Keratinocyte (primary cell): ENCODE data around the gene CNTNAP2.

Source experiments
- CTCF ChIP-seq, 3 experiments: IDR thresholded peaks in 1 of 3; conservative IDR thresholded peaks in 1 of 3; optimal IDR thresholded peaks in 1 of 3; 2 replicates in 2 of 3; 3 replicates in 1 of 3; pipeline versions ENCODE3 to v1.5.1; 2011; ENCODE audit warnings: low read length in 3 of 3, mild to moderate bottlenecking in 3 of 3, moderate library complexity in 2 of 3, control low read depth in 1 of 3, inconsistent platforms in 1 of 3; ENCODE audit not compliant: insufficient read depth in 2 of 3; ENCODE audit errors: extremely low read depth in 1 of 3
- EZH2 ChIP-seq: IDR thresholded peaks from one replicate; pipeline ENCODE4 v1.6.1; 2012; ENCODE audit warnings: inconsistent platforms, mild to moderate bottlenecking, low read length, moderate library complexity

- TF ChIP-seq EZH2 (no peak), CTCF (optimal IDR thresholded peaks at IDR 0.05 in 1 of 3, IDR thresholded peaks at IDR 0.05 in 1 of 3, conservative IDR thresholded peaks at IDR 0.05 in 1 of 3; ENCODE audit: extremely low read depth in 1 of 3, insufficient read depth in 2 of 3, low read length in 3 of 3) (no peak)
Observed at GRCh38 chr7:147852833-147853232, 1736.2 kb downstream of the CNTNAP2 start.
